Pulmonary artery endothelial cell (primary cell): ENCODE data around the gene LBHD1. TPM values are rescaled to one million over a fixed set of nuclear protein-coding genes. Genes with fewer than 3 reads are reported as not detected.
"Not testable (repeated sequence)": the region's sequence is repeated elsewhere in the genome, so short reads cannot be mapped to it uniquely, and the experiment has no call there.

Source experiments
- DNase-seq: peaks from one replicate; pipeline ENCODE4 v3.0.0-alpha.2; 2011; ENCODE audit warnings: low read depth, low spot score
- total RNA-seq: library from RNA; depleted of rRNA; stranded (reverse); fragments of >200 nt; gene quantifications from 2 replicates; pipeline ENCODE4 v1.2.3, GENCODE V29; 2014

The LBHD1 gene
- total RNA-seq, 1 donor from 2014 or later = 2.3 TPM

DNA sequence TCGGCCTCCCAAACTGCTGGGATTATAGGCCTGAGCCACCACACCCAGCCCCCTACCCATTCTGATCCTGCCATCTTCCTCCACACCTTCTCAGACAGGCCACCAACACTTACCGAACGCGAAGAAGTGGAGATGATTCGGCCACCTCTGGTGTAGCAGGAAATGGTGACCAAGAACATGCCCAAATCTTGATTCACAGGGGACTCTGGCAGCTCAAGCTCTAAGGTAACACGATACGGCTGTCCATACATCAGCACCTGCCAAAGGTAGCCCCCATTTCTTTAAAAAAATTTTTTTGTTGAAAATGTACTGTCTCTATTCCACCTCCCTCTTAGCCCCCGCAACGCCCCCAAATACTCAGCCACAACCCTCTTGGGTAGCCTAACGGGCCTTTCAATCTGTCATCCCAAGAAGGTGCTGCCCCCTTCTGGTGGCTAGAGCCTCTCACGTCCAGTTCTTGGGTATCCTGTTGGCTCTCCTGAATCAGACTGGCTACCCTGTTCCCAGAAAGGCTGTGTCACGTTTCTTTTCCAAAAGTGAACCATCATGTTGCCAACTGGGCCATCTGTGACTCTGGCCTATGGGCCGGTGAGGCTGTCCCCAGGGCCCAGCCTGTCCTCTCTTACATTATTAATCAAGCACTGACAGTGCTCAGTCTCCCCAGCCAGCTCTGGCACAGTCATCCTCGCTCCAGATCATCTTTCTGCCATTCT is 22.5 kb upstream of the LBHD1 start:
- DNase-seq = peak; percentile 59

DNA sequence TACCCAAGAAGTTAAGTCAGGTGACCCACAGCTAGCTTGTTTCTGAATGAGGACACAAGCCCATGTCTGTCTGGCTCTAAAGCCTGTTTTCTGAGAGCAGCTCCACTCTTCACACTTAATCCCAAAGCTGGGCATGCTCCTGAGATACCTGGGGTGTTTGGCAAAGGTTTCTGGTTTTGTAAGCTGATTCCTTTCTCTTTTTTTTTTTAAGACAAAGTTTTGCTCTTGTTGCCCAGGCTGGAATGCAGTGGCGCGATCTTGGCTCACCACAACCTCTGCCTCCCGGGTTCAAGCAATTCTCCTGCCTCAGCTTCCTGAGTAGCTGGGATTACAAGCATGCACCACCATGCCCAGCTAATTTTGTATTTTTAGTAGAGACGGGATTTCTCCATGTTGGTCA is 21.6 kb upstream of the LBHD1 start:
- DNase-seq = not testable (repeated sequence)

DNA sequence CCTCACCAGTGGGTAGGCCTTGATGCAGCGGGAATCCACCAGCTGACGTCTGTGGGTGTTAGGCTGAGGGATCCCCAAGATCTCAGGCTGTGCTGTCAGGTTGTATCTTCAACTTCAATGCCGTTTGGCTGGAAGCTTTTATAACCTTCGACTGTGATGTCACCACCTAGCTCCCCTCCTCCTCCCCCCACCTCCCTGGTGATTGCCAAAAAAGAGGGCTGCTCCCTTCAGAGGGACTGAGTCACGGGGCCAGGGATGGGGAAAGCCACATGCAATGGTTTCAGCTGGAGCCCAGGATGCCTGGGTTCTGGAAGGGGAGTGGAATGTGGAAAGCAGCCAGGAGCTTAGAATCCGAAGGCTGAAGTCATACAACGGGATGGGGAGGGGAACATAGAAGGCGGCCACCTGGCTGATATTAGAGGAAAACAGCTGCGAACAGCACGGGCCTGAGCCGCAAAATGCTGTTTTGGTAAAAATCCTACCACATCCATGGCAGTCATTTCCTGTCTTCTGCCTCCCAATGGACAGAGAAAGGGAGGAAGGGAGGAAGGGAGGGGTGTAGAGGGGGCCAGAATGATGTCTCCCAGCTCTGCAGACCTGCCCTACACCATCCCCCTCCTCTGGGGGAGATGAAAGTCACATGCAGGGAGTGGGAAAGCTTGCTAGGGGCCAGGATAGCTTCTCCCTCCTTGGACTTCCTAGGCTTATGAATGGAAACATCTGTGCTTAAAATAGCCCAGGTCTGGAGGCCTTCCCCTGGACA is 17.5 kb upstream of the LBHD1 start, which contains the start of gene LRRN4CL:
TSS of gene LRRN4CL (minus strand) at position 110 of the 763 bp plus-strand sequence. CDS start 1,022 bp downstream, outside the sequence.
- no peak for DNase-seq

DNA sequence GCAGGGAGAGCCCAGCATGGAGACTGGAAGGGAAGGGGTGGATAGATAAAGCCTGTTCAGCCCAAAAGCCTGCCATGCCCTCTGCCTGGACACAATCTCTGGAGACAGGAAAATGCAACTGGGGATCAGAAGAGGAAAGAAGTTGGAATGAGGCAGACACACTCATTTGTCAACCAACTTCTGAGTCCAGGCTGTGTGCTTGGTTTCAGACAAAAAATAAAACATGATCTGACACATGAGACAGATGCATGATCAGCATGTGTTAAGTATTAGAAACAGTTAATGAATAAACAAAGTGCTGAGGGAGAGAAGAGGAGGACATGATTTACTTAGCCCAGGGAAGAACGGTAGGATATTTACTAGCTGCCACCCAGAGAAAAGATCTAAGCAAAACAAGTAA is 16.4 kb upstream of the LBHD1 start:
- DNase-seq = no peak

DNA sequence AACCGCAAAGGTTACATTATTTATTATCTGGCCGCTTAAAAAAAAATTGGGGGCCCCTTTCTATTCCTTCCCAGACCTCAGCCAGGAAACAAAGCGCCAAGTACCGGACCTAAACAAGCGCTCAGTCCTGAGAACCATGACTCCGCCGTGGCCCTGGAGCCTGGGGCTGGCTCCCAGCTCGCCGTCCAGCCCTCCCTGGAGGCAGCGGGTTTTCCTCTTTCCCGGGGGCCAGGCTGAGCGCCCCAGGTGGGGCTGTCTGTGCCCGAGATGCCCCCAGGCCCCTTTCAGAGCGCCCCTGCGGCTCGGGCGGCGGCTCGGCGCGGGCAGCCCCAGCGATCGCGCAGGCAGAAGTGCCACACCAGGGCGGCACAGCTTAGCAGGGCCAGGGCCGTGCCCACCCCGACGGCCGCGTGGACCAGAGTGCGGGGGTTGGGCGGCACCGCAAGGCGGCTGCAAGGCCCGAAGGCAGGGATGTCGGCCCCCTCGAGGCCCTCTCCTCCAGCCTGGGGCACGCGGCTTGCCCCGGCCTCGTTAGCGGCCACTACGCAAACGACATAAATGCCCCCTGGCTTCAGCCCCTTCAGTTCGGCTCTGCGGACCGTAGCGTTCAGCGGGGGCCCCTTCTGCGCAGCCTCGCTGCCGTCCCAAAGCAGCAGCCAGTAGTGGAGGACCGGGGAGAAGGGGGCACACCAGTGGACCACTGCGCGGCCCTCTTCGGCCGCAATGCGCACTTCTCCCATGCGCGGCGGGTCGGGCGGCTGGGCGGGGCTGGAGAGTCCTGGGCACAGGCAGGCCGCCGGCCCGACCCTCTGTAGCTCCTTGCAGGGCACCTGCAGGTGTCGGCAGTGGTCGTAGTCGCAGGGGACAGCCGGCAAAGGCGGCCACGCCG is 15.7 kb upstream of the LBHD1 start:
- DNase-seq = no peak

DNA sequence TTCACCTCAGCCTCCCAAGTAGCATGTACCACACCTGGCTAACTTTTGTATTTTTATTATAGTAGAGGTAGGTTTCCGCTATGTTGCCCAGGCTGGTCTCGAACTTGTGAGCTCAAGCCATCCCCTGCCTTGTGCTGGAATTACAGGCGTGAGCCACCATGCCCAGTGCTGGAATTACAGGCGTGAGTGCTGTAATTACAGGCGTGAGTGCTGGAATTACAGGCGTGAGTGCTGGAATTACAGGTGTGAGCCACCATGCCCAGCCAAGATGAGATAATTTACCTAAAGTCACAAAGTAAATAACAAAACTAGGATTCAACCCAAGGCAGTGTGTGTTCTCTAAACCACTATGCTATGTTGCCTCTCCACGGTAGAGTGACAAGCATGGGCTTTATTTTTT is 10.5 kb upstream of the LBHD1 start:
- no peak for DNase-seq

DNA sequence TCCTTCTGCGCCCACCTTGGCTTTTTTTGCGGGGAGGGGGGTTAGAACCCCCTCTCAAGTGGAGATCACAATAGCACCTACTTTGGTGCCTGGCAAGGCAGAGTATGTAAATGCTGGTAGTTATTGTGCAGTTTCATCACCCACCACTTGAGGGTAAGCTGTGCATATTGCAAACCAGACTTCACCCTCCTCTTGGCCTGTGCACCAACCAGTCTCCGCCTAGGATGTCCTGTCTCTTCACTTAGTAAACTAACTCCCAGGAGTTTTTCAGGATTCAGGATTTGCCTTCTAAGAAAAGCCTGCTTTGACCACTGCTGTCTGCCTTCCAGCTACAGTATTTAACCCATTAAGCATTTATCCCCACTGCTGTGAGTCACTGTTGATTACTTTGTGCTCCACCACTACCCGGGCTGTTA is 8.8 kb upstream of the LBHD1 start:
- peak; percentile 49 for DNase-seq

DNA sequence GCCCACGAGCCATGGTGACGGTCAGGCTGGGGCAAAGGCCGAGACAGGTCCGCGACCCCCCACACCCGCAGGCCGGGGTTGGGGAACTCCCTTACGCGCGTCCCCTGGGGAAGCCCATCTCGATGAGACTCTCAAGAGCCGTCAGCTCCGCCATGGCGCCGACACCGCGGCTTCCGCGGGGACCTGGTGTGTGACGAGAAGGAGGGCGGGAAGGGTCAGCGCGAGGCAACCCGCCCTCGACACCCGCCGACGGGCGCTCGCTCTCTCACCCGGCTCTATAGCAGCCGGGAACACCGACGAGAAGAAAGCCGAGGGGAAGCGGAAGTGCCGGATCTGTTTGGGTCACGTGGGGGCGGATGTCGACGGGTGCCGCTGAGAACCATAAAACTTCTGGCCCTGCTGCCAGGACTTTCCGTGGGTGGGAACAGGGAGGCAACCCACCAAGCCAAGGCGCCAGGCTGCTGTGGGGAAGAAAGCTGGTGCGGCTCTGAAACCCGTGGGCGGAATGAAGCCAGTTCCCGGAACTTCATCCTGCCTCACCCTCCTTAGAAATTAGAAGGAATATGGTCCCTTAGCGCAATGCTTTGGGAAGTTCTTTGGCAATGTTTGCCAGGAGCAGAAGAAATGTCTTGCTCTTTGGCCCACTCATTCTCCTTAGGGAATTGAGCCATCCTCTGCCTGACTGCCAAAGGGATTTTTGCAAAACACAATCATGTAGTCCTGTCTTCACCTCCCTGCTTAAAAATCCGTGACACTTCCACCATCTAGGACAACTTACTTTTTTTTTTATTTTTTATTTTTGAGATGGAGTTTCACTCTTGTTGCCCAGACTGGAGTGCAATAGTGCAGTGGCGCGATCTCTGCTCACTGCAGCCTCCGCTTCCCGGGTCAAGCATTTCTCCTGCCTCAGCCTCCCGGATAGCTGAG is 7.0 kb upstream of the LBHD1 start, which contains the start of gene UBXN1:
TSS of gene UBXN1 (minus strand) at position 304 of the 927 bp plus-strand sequence. CDS start at position 154, 150 bp downstream.
- DNase-seq = peak; percentile 55

DNA sequence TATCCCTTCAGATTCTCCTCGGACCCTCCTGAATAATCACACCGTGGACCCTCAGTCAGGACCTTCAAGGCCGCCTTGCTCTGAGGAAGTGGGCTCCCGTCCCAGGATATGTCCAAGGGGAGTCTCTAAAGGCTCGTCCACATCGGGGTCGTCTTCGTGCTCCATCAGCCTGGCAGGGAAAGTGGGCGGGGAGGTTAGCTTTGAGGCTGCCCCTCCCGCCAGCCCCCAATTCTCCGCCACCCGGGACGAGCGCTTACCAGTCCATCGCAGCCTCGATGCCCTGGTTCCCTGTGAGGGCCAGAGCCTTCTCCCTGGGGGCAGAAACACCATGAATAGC is 6.3 kb upstream of the LBHD1 start:
- no peak for DNase-seq

DNA sequence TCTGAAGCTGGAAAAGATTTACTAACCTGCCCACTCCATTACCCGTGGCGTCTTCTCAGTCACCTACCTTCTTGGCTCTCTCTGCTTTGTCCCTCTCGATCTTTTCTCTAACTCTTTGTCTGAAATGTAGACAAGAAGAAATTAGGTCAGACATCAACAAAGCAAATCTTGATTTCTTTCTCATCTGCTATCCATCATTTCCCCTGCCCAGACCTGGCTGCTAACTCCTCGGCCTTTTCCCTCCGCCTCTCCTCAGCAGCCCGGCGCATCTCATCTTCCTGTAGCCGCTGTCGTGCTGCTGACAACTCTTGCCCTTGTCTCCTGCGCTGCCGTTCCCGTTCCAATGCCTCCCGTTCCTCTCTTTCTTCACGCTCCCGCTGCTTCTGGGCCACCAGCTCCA is 5.6 kb upstream of the LBHD1 start:
- no peak for DNase-seq

DNA sequence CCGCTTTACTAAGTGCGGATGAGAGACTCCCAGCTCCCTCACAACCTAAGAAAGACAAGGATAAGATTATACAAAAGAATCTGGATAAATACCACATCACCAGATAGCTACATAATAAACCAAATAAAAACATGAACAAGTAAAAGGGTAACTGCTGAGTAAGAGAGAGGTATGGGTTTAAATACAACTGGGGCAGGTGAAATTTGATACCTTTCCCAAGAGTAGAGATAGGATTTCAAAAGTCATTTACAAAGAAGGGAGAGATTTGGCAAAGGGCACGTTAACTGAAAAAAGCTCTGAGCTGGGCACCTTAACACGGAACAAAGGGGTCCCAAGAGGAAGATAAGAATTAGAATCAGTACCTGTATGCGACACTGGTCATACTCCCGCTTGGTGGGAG is 5.1 kb upstream of the LBHD1 start:
- no peak for DNase-seq

DNA sequence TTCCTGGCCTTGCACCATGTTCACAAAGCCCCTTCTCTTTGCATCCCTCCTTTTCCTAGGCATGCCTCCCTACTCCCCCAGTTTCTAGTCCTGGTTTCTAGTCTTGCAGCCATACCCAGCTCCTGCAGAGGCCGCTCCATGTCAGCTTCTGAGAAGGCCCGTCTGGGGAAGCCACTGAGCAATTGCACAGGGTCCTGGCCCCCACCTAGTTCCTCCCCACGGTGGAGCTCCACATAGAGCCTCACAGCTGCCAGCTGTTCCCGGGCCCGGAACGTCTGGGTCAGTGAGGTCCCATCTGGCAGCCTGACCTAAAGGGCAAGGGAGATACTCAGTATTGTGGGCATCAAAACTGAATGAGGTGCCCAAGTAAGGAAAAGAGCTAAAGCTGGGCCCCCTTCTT is 4.6 kb upstream of the LBHD1 start:
- no peak for DNase-seq

DNA sequence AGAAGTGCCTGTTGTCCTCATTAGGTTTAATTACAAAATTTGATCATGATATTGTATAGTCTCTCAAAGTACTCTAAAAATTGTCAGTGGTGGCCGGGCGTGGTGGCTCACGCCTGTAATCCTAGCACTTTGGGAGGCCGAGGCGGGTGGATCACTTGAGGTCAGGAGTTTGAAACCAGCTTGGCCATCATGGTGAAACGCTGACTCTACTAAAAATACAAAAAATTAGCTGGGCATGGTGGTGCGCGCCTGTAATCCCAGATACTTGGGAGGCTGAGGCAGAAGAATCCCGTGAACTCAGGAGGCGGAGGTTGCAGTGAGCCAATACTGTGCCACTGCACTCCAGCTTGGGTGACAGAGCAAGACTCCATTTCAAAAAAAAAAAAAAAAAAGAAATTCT is 3.3 kb upstream of the LBHD1 start:
- not testable (repeated sequence) for DNase-seq

DNA sequence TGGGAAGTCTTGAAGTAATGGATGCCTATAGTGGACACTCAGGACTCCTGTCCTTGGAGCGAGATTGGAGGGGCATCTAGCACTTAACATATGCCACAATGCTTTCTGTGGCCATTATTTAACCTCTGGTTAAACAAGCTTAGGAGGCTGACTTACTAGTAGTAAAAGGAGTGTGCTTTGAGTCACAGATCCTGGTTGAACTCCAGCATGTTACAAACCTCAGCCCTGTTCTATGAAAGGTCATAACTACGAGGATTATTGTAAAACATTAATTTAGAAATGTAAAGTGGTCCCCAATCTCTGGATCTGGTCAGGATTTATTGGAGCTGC is 1.1 kb upstream of the LBHD1 start:
- no peak for DNase-seq

DNA sequence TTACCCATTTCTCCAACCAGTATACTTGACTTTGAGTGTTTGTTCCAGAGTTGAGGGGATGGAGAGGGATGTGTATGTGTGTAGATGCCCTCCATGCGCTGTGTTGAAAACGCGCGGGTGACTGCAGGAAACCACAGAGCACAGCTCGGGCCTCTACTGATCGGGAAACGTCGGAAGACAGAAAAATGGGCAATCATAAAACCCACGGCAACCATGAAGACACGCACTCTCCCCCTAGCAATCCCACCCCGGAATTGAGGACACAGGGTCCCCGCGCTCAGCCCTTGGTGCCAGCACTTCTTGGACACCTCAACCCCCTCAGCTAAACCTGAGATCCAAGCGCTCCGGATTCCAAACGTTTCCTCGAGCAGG is 845 bp downstream of the LBHD1 start:
- DNase-seq = no peak

DNA sequence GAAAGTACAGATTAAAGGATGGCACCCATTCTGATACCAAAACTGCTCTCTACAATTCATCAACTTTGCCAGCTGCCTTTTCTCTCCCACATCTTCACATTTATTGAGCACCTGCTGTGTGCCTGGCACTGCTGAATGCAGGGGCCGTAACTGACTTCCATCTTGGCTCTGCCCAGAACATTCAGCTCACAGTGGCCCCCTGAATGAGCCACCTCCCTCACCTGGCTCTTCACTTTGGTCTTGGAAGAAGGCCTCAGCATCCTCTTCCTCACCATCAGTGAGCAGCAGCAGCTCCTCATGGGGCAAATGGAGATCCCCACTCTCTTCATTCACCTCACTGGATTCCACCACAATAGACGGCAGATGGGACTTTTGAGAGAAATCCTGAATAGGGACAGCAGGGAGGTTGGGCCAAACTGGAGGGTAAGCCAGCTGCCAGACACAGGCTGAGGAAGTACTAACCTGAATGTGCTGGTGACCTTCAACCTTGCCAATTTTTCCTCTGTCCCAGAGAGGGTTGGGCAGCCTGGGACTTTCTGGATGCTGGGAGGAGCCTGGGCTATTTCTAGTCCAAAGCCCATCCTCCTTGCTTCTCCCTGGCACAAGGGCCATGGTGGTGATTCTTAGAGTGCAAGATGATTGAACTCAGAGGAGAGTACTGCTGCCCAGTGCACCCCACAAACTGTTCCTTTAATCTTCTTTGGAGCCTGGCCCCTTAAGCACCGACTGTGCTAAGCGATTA is 2.5 kb downstream of the LBHD1 start:
- DNase-seq = no peak

DNA sequence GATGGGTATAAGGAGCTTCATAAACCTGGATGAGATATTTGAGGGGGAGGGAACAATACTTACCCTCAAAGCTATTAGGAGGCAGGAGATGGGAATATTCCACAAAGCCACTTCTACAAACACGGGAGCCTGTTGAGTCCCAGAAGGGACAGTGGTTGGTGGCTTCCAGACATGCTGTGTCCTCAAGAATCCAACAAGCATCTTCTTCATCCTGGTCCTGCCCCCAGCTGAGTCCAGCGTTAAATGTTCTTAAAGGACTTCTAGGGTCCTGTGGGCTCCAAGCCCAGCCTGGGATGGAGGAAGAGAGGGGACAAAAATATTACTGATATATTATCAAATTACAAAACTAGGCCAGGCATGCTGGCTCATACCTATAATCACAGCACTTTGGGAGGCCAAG is 4.6 kb downstream of the LBHD1 start:
- no peak for DNase-seq

DNA sequence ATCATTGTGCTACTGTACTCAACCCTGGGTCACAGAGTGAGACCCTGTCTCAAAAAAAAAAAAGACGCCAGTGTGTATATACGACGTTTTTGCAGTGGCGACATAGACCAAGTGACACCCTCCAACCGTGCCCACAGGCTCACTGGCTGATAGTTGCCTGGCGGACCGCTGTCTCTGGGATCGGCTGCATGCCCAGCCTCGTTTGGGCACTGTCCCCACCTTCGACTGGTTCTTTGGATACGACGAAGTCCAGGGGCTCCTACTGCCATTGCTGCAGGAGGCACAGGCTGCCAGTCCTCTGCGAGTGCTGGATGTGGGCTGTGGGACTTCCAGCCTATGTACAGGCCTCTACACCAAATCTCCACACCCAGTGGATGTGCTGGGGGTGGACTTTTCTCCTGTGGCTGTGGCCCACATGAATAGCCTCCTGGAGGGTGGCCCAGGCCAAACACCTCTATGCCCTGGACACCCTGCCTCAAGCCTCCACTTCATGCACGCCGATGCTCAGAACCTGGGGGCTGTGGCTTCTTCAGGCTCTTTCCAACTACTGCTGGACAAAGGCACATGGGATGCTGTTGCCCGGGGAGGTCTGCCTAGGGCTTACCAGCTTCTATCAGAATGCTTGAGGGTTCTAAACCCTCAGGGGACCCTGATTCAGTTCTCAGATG is 5.7 kb downstream of the LBHD1 start:
- DNase-seq = no peak

DNA sequence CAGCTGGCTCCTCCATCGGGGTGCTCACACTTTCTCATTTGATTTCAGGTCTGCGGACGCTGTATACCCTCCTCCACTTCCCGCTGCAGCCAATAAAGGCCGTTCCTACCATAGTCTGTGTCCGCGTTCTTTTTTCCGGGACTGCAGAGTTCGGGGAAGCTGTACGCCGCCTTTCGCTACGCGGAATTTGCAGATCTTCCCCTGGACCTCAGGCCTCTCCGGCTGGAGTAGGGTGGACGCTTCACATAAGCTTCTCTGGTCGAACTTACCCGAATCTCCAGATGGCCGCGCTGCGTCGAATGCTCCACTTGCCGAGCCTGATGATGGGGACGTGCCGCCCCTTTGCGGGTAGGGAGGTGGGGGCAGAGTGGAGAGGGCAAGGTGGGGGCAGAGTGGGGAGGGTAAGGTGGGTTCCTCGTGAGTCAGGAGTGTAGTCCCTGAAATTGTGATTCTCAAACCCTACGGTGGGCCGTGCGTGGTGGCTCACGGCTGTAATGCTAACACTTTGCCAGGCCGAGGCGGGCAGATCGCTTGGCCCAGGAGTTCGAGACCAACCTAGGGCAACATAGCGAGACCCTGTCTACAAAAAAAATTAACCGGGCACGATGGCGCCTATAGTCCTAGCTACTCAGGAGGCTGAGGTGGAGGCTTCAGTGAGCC is 6.3 kb downstream of the LBHD1 start:
- DNase-seq = peak; percentile 30
